Measurements from ENCODE around the gene KCNK4.

- TF ChIP-seq, protein P1, sequence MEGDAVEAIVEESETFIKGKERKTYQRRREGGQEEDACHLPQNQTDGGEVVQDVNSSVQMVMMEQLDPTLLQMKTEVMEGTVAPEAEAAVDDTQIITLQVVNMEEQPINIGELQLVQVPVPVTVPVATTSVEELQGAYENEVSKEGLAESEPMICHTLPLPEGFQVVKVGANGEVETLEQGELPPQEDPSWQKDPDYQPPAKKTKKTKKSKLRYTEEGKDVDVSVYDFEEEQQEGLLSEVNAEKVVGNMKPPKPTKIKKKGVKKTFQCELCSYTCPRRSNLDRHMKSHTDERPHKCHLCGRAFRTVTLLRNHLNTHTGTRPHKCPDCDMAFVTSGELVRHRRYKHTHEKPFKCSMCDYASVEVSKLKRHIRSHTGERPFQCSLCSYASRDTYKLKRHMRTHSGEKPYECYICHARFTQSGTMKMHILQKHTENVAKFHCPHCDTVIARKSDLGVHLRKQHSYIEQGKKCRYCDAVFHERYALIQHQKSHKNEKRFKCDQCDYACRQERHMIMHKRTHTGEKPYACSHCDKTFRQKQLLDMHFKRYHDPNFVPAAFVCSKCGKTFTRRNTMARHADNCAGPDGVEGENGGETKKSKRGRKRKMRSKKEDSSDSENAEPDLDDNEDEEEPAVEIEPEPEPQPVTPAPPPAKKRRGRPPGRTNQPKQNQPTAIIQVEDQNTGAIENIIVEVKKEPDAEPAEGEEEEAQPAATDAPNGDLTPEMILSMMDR (IDR thresholded peaks at IDR 0.05; ENCODE audit: insufficient read depth, low read length), result no peak
- TF ChIP-seq POLR2AphosphoS5 (IDR thresholded peaks at IDR 0.05; ENCODE audit: low read depth), result no peak
- TF ChIP-seq, protein P2, sequence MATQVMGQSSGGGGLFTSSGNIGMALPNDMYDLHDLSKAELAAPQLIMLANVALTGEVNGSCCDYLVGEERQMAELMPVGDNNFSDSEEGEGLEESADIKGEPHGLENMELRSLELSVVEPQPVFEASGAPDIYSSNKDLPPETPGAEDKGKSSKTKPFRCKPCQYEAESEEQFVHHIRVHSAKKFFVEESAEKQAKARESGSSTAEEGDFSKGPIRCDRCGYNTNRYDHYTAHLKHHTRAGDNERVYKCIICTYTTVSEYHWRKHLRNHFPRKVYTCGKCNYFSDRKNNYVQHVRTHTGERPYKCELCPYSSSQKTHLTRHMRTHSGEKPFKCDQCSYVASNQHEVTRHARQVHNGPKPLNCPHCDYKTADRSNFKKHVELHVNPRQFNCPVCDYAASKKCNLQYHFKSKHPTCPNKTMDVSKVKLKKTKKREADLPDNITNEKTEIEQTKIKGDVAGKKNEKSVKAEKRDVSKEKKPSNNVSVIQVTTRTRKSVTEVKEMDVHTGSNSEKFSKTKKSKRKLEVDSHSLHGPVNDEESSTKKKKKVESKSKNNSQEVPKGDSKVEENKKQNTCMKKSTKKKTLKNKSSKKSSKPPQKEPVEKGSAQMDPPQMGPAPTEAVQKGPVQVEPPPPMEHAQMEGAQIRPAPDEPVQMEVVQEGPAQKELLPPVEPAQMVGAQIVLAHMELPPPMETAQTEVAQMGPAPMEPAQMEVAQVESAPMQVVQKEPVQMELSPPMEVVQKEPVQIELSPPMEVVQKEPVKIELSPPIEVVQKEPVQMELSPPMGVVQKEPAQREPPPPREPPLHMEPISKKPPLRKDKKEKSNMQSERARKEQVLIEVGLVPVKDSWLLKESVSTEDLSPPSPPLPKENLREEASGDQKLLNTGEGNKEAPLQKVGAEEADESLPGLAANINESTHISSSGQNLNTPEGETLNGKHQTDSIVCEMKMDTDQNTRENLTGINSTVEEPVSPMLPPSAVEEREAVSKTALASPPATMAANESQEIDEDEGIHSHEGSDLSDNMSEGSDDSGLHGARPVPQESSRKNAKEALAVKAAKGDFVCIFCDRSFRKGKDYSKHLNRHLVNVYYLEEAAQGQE (IDR thresholded peaks at IDR 0.05; ENCODE audit: insufficient replicate concordance, low read depth), result no peak
Observed at GRCh38 chr11:64266339-64266738, 24.8 kb upstream of the KCNK4 start.

All from HL-60 (cell line).